Tibial artery (tissue), 4 donors: Measurements from ENCODE around the gene HOOK1.

Experiments used
- DNase-seq, 2 donors: peaks; one replicate each; pipeline ENCODE4 v3.0.0-alpha.2; 2019
- H3K27ac ChIP-seq, 2 donors: fragments of 200-600 bp; sonication (generic) in 1 of 2; 1 replicate in 1 of 2; 2 replicates in 1 of 2; pipeline ENCODE4 v1.5.1; 2018 to 2019; ENCODE audit warnings: mild to moderate bottlenecking in 1 of 2
- H3K27me3 ChIP-seq, 2 donors: fragments of 200-600 bp; sonication (generic) in 1 of 2; one replicate each; pipeline versions ENCODE4 v1.5.1 to v1.6.0; 2016 to 2019
- H3K36me3 ChIP-seq, 3 donors: fragments of 200-600 bp; sonication (generic) in 2 of 3; one replicate each; pipeline ENCODE4 v1.5.1; 2016 to 2019; ENCODE audit warnings: mild to moderate bottlenecking in 2 of 3
- H3K4me1 ChIP-seq, 4 donors: fragments of 200-600 bp; sonication (generic) in 2 of 4; 1 replicate in 3 of 4; 2 replicates in 1 of 4; pipeline ENCODE4 v1.5.1; 2016 to 2019
- H3K4me3 ChIP-seq, 2 donors: fragments of 200-600 bp; sonication (generic) in 1 of 2; 1 replicate in 1 of 2; 2 replicates in 1 of 2; pipeline ENCODE4 v1.5.1; 2018 to 2019; ENCODE audit warnings: mild to moderate bottlenecking in 2 of 2
- H3K9me3 ChIP-seq, 3 donors: fragments of 200-600 bp; sonication (generic) in 1 of 3; one replicate each; pipeline ENCODE4 v1.5.1; 2016 to 2019
- CTCF ChIP-seq, 2 experiments: fragments of 200-600 bp in 1 of 2; fragments of 450-650 bp in 1 of 2; IDR thresholded peaks; one replicate each; pipeline ENCODE4 v1.5.1; 2017 to 2019; ENCODE audit warnings: antibody characterized with exemption in 2 of 2, mild to moderate bottlenecking in 1 of 2, moderate library complexity in 1 of 2
- intact Hi-C: fragments of 100-400 bp; cut with DNase I; formaldehyde crosslinking; loops from one replicate; pipeline ENCODE4 v1.15.0; 2023; ENCODE audit warnings: low total_unique reads

HOOK1 gene

GRCh38 chr1:59879996-59880505 lies 65.3 kb downstream of the HOOK1 start:
- peaks cover 0 to 21% (median 6%) of the 10 kb centered on the region in 3 donors for H3K9me3 ChIP-seq
- intact Hi-C loops = no loop called here
- no peak for DNase-seq
- TF ChIP-seq CTCF (IDR thresholded peaks at IDR 0.05) = no peak
- no peaks in the 10 kb centered on the region for H3K36me3 ChIP-seq
- no peak overlapping the region for H3K27ac ChIP-seq
- H3K27me3 ChIP-seq = no peaks in the 10 kb centered on the region
- H3K4me1 ChIP-seq = no peaks in the 10 kb centered on the region
- no peak overlapping the region for H3K4me3 ChIP-seq

- H3K36me3 ChIP-seq = no peaks in the 10 kb centered on the region
- H3K4me3 ChIP-seq = no peak overlapping the region
- H3K4me1 ChIP-seq = no peaks in the 10 kb centered on the region
- H3K27me3 ChIP-seq = no peaks in the 10 kb centered on the region
- no peak for TF ChIP-seq CTCF (IDR thresholded peaks at IDR 0.05)
- no peak for DNase-seq
- no peak overlapping the region for H3K27ac ChIP-seq
- intact Hi-C loops = no loop called here
- peaks cover 0 to 21% (median 6%) of the 10 kb centered on the region in 3 donors for H3K9me3 ChIP-seq
Observed at GRCh38 chr1:59880735-59881134, 66.0 kb downstream of the HOOK1 start.

- no peak overlapping the region for H3K27ac ChIP-seq
- no peak overlapping the region for H3K4me3 ChIP-seq
- intact Hi-C loops = no loop called here
- no peak for DNase-seq
- no peaks in the 10 kb centered on the region for H3K4me1 ChIP-seq
- H3K9me3 ChIP-seq = no peaks in the 10 kb centered on the region
- TF ChIP-seq CTCF (IDR thresholded peaks at IDR 0.05) = no peak
- peaks cover 0 to 3% of the 10 kb centered on the region in 2 donors for H3K27me3 ChIP-seq
- H3K36me3 ChIP-seq = no peaks in the 10 kb centered on the region
Observed at GRCh38 chr1:59885160-59885832, 70.5 kb downstream of the HOOK1 start.

GRCh38 chr1:59892841-59893811 lies 78.4 kb downstream of the HOOK1 start:
- Histone ChIP-seq H3K27me3 (no peaks in the 10 kb centered on the region), H3K27ac (no peak overlapping the region), H3K4me1 (no peaks in the 10 kb centered on the region), H3K36me3 (no peaks in the 10 kb centered on the region), H3K9me3 (no peaks in the 10 kb centered on the region), H3K4me3 (no peak overlapping the region)
- DNase-seq = no peak
- TF ChIP-seq CTCF (IDR thresholded peaks at IDR 0.05) = no peak
- intact Hi-C loops = no loop called here

GRCh38 chr1:59897165-59897564 lies 82.4 kb downstream of the HOOK1 start:
- intact Hi-C loops = no loop called here
- Histone ChIP-seq H3K4me1 (no peaks in the 10 kb centered on the region), H3K27me3 (peaks cover 0 to 2% of the 10 kb centered on the region in 2 donors), H3K27ac (no peak overlapping the region), H3K36me3 (no peaks in the 10 kb centered on the region), H3K4me3 (no peak overlapping the region), H3K9me3 (no peaks in the 10 kb centered on the region)
- DNase-seq = no peak
- no peak for TF ChIP-seq CTCF (IDR thresholded peaks at IDR 0.05)
